Metanephros (tissue), 2 donors: Measurements from ENCODE around the gene RENBP. TPM values are rescaled to one million over a fixed set of nuclear protein-coding genes. Genes with fewer than 3 reads are reported as not detected.

Experiments
- small RNA-seq: library from RNA; depleted of rRNA; stranded (forward); fragments of <200 nt; gene quantifications from one replicate; pipeline ENCODE3, GENCODE V24; 2014; ENCODE audit warnings: low replicate concordance
- total RNA-seq: library from RNA; depleted of rRNA; stranded (reverse); fragments of >200 nt; gene quantifications from one replicate; pipeline ENCODE4 v1.2.3, GENCODE V29; 2014

Gene RENBP
- total RNA-seq: 13.3 TPM

GRCh38 chrX:153944140-153944799 is at the start of gene RENBP:
RENBP (minus strand) TSS chrX:153944643; CDS start chrX:153944610, 33 bp downstream.

GRCh38 chrX:153972368-153973126 is 28.1 kb upstream of the RENBP start, which contains the start of gene TMEM187:
TMEM187 (plus strand) TSS chrX:153972754; CDS start chrX:153982063, 9,309 bp downstream.

GRCh38 chrX:153971450-153972367 is 27.3 kb upstream of the RENBP start, which contains the start of gene HCFC1:
HCFC1 (minus strand) TSS chrX:153971818; CDS start chrX:153970840, 978 bp downstream.

GRCh38 chrX:153934762-153935325 is 9.6 kb downstream of the RENBP start, which contains the start of gene NAA10:
NAA10 (minus strand) TSS chrX:153935037; CDS start chrX:153934904, 133 bp downstream.

GRCh38 chrX:153925739-153926551 is 18.5 kb downstream of the RENBP start, which contains the start of gene ARHGAP4:
ARHGAP4 (minus strand) TSS chrX:153926264; CDS start chrX:153926202, 62 bp downstream.

GRCh38 chrX:153903991-153904957 is 40.2 kb downstream of the RENBP start, which contains the start of gene AVPR2:
AVPR2 (plus strand) TSS chrX:153904673; CDS start chrX:153905146, 473 bp downstream.

GRCh38 chrX:153885968-153886903 is 58.2 kb downstream of the RENBP start, which contains the start of gene L1CAM:
L1CAM (minus strand) TSS chrX:153886173; CDS start chrX:153875836, 10,337 bp downstream.

Small RNA genes lying within 50 kb of the gene (small RNA-seq; reads per million reads assigned to genes)
- not detected for gene MIR3202-1

Other genes starting within 250 kb of the RENBP start
- gene BCAP31, start 220.3 kb downstream of the RENBP start, total RNA-seq: 94.9 TPM
- 10.8 TPM for gene ABCD1, start 219.8 kb downstream of the RENBP start, total RNA-seq
- 2.5 TPM for gene PLXNB3, start 180.4 kb downstream of the RENBP start, total RNA-seq
- 15.1 TPM for gene SRPK3, start 163.6 kb downstream of the RENBP start, total RNA-seq
- 70.3 TPM for gene IDH3G, start 150.3 kb downstream of the RENBP start, total RNA-seq
- 91.8 TPM for gene SSR4, start 150.0 kb downstream of the RENBP start, total RNA-seq
- 10.6 TPM for gene PDZD4, start 114.1 kb downstream of the RENBP start, total RNA-seq
- gene L1CAM, start 58.5 kb downstream of the RENBP start, total RNA-seq: 38.7 TPM
- gene AVPR2, start 40.0 kb downstream of the RENBP start, total RNA-seq: 4.1 TPM
- 54.8 TPM for gene ARHGAP4, start 18.4 kb downstream of the RENBP start, total RNA-seq
- gene NAA10, start 9.6 kb downstream of the RENBP start, total RNA-seq: 47.4 TPM
- gene HCFC1, start 27.2 kb upstream of the RENBP start, total RNA-seq: 56.3 TPM
- 4.3 TPM for gene TMEM187, start 28.1 kb upstream of the RENBP start, total RNA-seq
- gene IRAK1, start 75.3 kb upstream of the RENBP start, total RNA-seq: 32.6 TPM
- 30.7 TPM for gene MECP2, start 153.1 kb upstream of the RENBP start, total RNA-seq
- gene OPN1LW, start 199.6 kb upstream of the RENBP start, total RNA-seq: not detected
- gene OPN1MW, start 238.0 kb upstream of the RENBP start, total RNA-seq: not detected